LHCN-M2 (cell line): ENCODE data around the gene SNTG2. TPM values are rescaled to one million over a fixed set of nuclear protein-coding genes. Genes with fewer than 3 reads are reported as not detected.

ENCODE experiments used
- DNase-seq: peaks from one replicate; pipeline ENCODE4 v3.0.0-alpha.2; 2012; ENCODE audit warnings: low read depth
- total RNA-seq: library from RNA; depleted of rRNA; stranded (reverse); fragments of >200 nt; gene quantifications from 2 replicates; pipeline ENCODE4 v1.2.3, GENCODE V29; 2014

The SNTG2 gene
- total RNA-seq, 1 experiment from 2014 or later = not detected

DNA sequence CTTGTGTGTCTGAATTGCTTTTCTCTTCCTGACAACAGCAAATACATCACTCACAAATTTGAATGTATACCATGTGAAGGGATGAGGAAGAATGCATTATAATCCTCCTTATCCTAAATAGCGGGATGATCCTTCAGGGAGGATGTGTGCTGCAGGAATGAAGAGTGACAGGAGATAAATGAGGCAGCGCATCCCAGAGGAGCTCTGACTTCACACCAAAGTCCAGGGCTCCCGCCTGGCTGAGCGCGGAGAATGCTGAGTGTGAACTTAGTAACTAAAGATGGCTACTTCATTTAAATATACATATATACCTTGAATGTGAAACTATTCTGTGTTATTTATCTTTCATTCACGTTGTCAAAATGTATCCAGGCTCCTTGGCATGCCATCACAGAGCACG lies 317.4 kb downstream of the SNTG2 start:
- no peak for DNase-seq

DNA sequence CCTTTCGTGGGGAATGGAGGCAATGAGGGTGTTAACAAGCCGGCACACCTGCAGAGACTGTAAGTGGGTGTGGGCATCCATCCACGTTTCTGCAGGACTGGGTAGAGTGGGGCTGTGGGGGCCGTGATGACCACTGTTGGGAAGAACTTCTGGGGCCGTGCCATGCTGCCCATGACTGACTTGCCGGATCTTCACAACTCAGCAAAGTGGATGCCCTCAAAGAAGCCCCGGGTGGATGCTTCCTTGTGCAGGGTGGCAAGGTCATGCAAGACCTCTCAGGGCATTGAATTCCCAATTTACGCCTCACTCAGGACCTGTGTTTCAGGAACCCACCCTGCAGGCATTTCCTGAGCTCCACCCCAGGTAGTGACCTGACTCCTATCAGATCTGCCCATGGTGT lies 319.2 kb downstream of the SNTG2 start:
- no peak for DNase-seq

- no peak for DNase-seq
These were observed 322.2 kb downstream of the SNTG2 start for GRCh38 chr2:1272835-1273234.

- no peak for DNase-seq
These were observed 327.0 kb downstream of the SNTG2 start for GRCh38 chr2:1277634-1278033.

DNA sequence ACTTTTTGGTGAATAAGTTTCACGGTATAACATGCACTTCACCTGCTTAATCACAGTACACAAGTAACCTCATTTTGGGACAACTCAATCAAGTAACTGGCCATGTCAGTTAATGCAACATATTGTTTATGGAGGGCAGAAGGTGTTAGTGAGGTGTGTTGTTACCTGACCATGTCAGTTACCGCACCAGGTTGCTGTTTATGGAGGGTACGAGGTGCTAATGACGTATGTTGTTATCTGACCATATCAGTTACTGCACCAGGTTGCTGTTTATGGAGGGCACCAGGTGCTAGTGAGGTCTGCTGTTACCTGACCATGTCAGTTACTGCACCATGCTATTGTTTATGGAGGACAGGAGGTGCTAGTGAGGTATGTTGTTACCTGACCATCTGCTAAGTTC lies 327.5 kb downstream of the SNTG2 start:
- no peak for DNase-seq

DNA sequence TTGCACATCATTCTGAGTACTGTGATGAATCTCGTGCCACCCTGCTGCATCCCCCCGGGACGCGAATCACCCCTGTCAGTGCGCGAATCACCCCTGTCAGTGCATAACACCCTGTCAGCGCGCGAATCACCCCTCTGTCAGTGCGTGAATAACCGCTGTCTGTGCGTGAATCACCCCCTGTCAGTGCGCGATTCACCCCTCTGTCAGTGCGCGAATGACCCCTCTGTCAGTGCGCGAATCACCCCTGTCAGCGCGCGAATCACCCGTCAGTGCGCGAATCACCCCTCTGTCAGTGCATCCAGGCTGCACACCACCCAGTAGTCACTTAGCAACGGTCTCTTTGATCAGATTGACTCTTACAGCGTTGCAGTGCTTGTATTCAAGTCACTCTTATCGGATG lies 328.2 kb downstream of the SNTG2 start:
- no peak for DNase-seq

- no peak for DNase-seq
These were observed 331.9 kb downstream of the SNTG2 start for GRCh38 chr2:1282552-1282951.

DNA sequence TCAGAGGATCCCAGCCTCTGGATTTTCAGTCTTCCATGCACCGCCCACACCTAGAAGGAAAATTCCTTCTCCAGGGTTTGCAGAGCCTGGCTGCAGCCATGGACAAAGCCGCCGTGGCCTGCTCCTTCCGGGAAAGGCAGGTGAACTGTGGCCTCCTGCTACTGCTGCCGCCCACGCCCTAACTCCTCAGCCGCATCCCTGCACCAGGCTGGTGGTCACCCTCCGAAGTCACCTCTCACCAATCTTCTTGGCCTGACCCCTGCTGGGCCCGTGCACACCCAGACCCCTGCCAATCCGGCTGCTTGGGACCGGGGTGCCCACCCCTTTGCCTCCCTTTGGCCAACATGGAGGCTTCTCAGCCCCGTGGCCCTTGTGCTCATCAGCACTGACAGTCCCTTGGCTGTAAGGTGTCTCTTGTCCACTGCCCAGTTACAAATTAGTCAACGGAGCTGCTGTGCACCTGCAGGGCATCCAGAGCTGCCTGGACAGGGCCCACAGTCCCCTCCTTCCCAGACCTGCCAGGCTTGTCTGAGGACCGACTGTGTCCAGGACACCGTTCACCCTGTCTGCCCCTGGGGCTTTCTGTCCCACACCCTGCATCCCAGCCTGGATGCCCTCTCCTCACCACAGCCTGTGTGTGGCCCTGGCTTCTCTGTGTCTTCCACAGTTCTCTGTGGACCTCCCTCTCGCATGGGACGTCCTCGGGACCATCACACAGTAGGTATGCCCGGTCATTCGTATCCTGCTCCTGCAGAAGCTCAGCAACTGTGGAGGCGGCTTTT lies 332.6 kb downstream of the SNTG2 start:
- DNase-seq = no peak

DNA sequence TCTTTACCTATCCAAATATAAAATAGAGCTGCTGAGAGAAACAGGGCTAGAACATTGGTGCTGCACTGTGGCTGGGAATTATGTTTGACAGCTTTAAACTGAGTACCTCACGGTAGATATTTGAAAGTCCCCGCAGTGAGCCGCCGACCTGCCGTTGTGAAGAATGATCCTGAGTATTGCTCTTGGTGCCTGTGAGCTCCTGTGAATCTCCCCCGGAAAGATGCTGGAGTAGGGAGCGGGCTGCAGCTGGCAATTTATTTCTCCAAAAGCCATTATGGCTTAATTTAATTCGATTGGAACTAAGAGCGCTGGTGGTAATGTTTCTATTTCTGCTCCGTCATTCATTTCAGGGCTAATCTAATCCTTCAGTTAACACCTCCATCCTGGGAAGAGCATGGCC lies 333.2 kb downstream of the SNTG2 start:
- no peak for DNase-seq

GRCh38 chr2:1286929-1287328 lies 336.3 kb downstream of the SNTG2 start:
- no peak for DNase-seq

- DNase-seq = no peak
These were observed 336.8 kb downstream of the SNTG2 start for GRCh38 chr2:1287427-1287826.

DNA sequence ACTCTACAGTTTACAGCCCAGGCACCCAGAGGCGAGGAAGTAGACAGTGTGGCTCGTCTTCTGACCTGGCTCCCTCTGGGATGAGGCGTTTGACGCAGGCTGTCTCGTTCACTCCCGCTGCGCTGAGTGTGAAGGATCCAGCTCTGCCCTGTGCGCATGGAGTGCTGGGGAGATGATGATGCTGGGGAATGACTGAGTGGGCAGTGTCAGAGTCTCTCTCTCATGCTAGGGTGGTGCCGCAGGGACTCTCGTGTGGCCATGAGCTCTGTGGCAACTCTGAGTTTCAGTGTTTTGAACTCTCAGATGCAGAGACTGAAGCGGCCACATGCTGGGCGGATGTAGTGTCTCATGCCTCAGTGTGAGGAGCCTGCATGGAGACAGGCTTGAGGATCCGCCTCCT lies 344.3 kb downstream of the SNTG2 start:
- DNase-seq = no peak

DNA sequence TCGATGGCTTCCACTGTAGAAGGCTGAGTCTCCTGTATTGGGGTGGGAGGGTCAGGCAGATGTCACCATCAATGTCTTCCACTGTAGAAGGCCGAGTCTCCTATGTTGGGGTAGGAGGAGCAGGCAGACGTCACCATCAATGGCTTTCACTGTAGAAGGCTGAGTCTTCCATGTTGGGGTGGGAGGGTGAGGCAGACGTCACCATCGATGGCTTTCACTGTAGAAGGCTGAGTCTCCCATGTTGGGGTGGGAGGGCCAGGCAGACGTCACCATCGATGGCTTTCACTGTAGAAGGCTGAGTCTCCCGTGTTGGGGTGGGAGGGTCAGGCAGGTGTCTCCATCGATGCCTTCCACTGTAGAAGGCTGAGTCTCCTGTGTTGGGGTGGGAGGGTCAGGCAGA lies 345.1 kb downstream of the SNTG2 start:
- DNase-seq = no peak

DNA sequence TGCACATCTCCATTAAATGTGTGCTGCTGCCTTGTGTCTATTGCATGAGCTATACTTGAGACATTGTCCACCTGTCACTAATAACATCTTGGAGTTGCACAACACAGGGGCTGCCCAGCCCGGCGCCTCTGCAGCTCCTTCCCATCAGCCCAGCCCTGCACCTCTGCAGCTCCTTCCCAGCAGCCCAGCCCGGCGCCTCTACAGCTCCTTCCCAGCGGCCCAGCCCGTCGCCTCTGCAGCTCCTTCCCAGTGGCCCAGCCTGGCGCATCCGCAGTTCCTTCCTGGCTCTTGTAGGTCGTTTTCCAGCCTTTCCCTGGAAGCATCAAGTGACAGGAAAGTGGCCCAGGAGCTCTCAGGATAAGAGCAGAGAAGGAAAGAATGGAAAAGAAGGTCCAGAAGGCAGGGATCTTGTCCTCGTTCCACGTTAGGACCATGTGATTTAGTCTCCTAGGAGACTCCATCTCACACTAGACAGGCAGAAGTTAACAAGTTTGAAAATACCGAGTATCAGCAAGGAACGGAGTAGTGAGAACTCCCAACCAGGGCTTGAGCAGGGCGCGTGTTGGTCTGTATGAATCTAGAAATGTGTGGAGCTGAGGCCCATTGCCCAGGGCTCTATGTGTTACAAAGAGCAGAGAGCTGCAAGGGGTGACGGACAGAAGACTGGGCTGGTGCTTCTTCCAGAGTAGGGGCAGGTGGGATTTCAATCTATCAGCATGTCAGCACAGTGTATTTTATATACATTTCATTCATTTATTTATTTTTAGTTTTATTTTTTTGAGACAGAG lies 346.9 kb downstream of the SNTG2 start:
- no peak for DNase-seq

GRCh38 chr2:1299043-1299442 lies 348.4 kb downstream of the SNTG2 start:
- DNase-seq = no peak

DNA sequence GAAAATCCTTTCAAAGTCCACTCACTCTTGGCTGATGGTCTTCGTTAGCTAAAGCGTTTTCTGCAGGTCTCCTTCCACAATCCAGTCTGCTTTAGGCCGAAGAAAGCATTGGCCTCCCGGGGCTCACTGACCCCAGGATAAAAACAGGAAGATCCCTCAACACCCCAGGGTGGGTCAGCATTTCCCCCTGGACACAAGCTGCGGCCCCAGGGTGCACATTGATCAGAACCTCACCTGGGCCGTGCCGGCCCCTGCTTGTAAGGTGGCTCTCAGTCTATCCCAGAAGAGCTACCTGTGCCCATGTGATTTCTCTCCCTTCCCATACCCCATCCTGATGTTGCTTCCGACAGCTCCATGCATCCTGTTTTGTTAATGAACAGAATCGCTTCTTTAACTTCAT lies 349.6 kb downstream of the SNTG2 start:
- no peak for DNase-seq

DNA sequence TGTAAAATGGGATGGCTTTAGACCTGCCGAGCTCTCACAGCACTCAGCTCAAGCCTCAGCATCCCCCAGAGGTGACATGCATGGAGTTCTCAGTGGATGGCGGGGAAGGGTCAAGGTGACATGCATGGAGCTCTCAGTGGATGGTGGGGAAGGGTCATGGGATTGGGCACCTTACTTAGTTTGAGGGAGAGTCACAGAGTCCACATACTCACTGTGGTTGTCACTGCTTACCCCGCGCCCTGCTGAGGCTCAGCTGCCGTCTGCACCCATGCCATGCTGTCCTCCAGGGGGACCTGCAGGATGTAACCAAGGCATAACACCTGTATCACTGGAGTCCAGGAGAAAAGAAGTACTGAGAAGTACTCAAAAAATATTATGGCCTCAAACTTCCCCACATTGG lies 350.4 kb downstream of the SNTG2 start:
- DNase-seq = no peak

DNA sequence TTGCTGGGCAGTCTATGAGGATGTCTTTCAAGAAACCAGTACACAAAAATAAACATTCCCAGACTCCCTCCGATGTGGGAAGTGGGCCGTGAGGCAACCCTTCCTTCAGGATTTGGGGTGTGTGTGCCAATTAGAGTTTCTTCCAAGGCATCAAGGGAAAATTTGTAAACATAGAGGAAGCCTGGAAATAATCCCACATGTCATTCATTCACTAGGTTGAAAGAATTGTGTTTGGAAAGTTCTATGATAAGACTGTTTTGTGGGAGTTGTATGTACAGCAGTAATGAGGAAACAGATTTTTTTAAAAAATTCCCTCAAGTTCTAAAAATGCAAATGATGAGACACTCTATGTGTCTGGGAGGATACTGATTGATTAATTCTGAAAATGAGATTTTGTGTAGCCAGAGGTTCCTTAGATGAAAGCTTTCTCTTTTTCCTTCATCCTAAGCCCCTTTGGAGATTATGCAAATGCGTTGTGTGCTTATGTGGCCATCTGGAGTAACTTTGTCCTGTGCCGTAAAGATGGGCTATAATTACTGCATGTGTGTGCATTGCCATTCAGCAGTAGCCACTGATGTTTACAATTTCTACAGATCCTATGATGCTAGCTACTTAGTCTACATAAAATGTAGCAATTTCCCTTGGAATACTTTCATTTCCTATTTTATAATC lies 354.8 kb downstream of the SNTG2 start:
- no peak for DNase-seq

DNA sequence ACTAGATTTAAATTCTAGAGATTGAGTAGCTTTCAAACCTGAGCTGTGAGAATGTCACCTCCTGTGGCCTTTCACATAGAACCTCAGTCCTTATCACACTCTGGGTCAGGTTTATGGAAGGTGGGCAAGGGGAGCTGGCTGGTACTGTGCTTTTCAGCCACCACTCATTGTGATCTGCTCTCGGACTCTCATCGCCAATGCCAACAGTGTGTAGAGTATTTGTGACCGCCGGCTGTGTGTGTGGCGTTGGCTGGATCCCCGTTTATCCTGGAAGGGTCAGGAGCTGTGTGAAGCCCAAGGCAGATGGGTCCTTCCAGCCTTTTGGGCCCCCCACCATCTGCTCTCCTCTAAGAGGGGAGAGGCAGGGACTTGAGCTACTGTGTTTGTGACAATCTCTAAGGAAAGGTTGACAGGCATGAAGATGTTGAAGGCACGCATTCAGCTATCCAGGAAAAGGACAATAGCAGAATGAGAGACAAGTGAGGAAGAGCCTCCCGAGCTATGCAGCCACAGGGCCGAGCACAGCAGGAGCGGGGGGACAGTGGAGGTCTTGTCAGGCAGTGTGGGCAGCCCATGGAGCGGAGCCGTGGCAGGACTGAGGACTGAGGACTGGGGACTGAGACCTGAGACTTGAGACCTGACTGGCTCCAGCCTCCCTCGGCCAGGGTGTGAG lies 355.5 kb downstream of the SNTG2 start:
- DNase-seq = no peak

- DNase-seq = no peak
These were observed 356.3 kb downstream of the SNTG2 start for GRCh38 chr2:1306687-1307516.

DNA sequence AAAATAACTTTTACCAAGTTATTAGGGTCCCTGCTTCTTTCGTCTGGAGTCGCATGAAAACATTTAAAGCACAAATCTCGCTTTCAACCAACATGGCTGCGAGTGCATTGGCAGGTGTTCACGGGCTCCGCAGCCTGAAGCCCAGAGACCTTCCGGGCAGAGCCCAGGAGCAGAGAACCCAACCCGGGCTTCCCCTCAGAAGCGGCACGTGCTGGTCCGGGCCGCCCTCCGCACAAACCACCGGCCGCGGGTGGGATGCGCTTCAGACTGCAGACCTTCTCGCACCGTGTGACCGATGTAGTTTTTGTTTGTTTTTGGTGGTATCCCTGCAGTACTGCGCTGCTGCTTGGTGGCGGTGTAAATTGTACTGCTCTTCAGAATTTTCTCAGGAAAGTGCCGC lies 357.0 kb downstream of the SNTG2 start:
- DNase-seq = no peak
